Adrenal gland (tissue), 12 donors: ENCODE data around the gene CEMIP2. TPM values are rescaled to one million over a fixed set of nuclear protein-coding genes. Genes with fewer than 3 reads are reported as not detected.

Experiments
- DNase-seq, 7 donors: peaks; one replicate each; pipeline ENCODE4 v3.0.0-alpha.2; 2019 to 2020
- H3K27ac ChIP-seq, 5 donors: fragments of 200-600 bp; sonication (generic) in 4 of 5; 1 replicate in 3 of 5; 2 replicates in 2 of 5; pipeline versions ENCODE4 v1.5.1 to v1.8.0; 2016 to 2020; ENCODE audit warnings: mild to moderate bottlenecking in 1 of 5
- H3K27me3 ChIP-seq: fragments of 200-600 bp; 2 replicates; pipeline ENCODE4 v1.8.0; 2021
- H3K36me3 ChIP-seq, 2 donors: fragments of 200-600 bp; replicated peaks in 1 of 2; 1 replicate in 1 of 2; 2 replicates in 1 of 2; pipeline versions ENCODE4 v1.5.1 to v1.8.0; 2018 to 2022
- H3K4me1 ChIP-seq, 2 donors: fragments of 200-600 bp; replicated peaks in 1 of 2; 1 replicate in 1 of 2; 2 replicates in 1 of 2; pipeline versions ENCODE4 v1.5.1 to v1.8.0; 2018 to 2021
- H3K4me3 ChIP-seq, 4 donors: fragments of 200-600 bp; sonication (generic) in 3 of 4; one replicate each; pipeline ENCODE4 v1.5.1; 2016 to 2018
- H3K9me3 ChIP-seq, 3 donors: fragments of 200-600 bp; sonication (generic) in 1 of 3; replicated peaks in 1 of 3; 1 replicate in 2 of 3; 2 replicates in 1 of 3; pipeline versions ENCODE4 v1.5.1 to v1.8.0; 2016 to 2021
- POLR2A ChIP-seq, 2 donors: fragments of 450-650 bp; IDR thresholded peaks; one replicate each; pipeline ENCODE4 v1.6.1; 2017; ENCODE audit warnings: antibody characterized with exemption in 2 of 2, mild to moderate bottlenecking in 2 of 2, moderate library complexity in 1 of 2
- WGBS, 4 donors: extraction: QIAGEN DNeasy Blood & Tissue Kit in 2 of 4; methylation state at CpG; one replicate each; pipeline versions ENCODE4 v1.1.5 to v1.1.7; 2013 to 2017; 5-methylcytosine and 5-hydroxymethylcytosine counted together
- intact Hi-C, 2 donors: fragments of 100-400 bp; cut with DNase I; formaldehyde crosslinking; loops; one replicate each; pipeline versions ENCODE4 v1.14.1 to v1.15.0; 2022 to 2023
- polyA plus RNA-seq, 3 donors: library from polyadenylated mRNA; stranded (reverse); fragments of 200-250 nt in 2 of 3; fragments of 350-450 nt in 1 of 3; fragmentation: Illumina TruSeq in 1 of 3; extraction: RNeasy Lipid Tissue Mini Kit (QIAGEN cat#74804) in 1 of 3; gene quantifications; one replicate each; pipeline ENCODE4 v1.2.3, GENCODE V29; 2013 to 2014
- total RNA-seq, 9 donors: library from RNA; depleted of rRNA in 4 of 9; stranded (reverse); fragments of >200 nt in 4 of 9; fragments of 120-200 nt in 1 of 9; fragmentation: NEBNext Ultra II Directional in 1 of 9; extraction: Animal tissue kit (Norgen Biotek cat#: 25700) in 1 of 9; gene quantifications; one replicate each; pipeline versions ENCODE4 v1.1.0 to v1.2.4, GENCODE V29; 2013 to 2023
- TF ChIP-seq, protein P1 (sequence below), 6 experiments: fragments of 450-650 bp in 4 of 6; fragments of 200-600 bp in 2 of 6; sonication (generic) in 1 of 6; IDR thresholded peaks; 1 replicate in 5 of 6; 2 replicates in 1 of 6; pipeline versions ENCODE4 v1.5.1 to v1.8.0; 2016 to 2021; ENCODE audit warnings: antibody characterized with exemption in 6 of 6, mild to moderate bottlenecking in 2 of 6, moderate library complexity in 1 of 6
- donor health status: healthy with polysubstance abuse.
- donor health status: Bipolar disorder and iron deficiency.
- donor health status: DM: yes; HTN: yes; CAD: no.
- donor health status: DM: no; HTN: no; CAD: no.
- donor health status: DM: no; HTN: no; CAD: no.
- donor health status: DM: yes; HTN: yes; CAD: no.

Gene CEMIP2
- total and polyA plus RNA-seq, 12 donors, result 6.8 to 84.6 (median 24.0) TPM

DNA sequence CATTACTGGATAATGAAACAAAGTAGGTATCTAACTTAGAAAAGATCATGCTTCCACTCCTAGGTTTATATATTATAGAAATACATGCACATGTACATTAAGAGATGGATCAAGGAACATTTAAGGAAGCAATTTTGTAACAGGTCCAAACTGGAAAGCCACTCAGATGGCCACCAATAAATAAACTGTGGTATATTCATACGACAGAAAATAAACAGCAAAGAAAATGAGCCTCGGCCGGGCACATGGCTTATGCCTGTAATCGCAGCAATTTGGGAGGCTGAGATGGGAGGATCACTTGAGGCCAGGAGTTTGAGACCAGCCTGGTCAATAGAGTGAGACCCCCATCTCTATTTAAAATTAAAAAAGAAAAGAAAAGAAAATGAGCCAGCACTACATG lies 25.6 kb downstream of the CEMIP2 start:
- Histone ChIP-seq H3K4me3 (no peak overlapping the region), H3K27ac (no peak overlapping the region), H3K4me1 (no peaks in the 10 kb centered on the region), H3K36me3 (no peaks in the 10 kb centered on the region), H3K9me3 (no peaks in the 10 kb centered on the region), H3K27me3 (no peaks in the 10 kb centered on the region)
- intact Hi-C loops, result no loop called here
- 90 to 96% (median 94%) methylated on average over 4 of the region's 4 CpGs for WGBS, 4 donors
- DNase-seq, result no peak
- TF ChIP-seq, protein P1, sequence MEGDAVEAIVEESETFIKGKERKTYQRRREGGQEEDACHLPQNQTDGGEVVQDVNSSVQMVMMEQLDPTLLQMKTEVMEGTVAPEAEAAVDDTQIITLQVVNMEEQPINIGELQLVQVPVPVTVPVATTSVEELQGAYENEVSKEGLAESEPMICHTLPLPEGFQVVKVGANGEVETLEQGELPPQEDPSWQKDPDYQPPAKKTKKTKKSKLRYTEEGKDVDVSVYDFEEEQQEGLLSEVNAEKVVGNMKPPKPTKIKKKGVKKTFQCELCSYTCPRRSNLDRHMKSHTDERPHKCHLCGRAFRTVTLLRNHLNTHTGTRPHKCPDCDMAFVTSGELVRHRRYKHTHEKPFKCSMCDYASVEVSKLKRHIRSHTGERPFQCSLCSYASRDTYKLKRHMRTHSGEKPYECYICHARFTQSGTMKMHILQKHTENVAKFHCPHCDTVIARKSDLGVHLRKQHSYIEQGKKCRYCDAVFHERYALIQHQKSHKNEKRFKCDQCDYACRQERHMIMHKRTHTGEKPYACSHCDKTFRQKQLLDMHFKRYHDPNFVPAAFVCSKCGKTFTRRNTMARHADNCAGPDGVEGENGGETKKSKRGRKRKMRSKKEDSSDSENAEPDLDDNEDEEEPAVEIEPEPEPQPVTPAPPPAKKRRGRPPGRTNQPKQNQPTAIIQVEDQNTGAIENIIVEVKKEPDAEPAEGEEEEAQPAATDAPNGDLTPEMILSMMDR (IDR thresholded peaks at IDR 0.05), result no peak
- no peak for TF ChIP-seq POLR2A (IDR thresholded peaks at IDR 0.05)

DNA sequence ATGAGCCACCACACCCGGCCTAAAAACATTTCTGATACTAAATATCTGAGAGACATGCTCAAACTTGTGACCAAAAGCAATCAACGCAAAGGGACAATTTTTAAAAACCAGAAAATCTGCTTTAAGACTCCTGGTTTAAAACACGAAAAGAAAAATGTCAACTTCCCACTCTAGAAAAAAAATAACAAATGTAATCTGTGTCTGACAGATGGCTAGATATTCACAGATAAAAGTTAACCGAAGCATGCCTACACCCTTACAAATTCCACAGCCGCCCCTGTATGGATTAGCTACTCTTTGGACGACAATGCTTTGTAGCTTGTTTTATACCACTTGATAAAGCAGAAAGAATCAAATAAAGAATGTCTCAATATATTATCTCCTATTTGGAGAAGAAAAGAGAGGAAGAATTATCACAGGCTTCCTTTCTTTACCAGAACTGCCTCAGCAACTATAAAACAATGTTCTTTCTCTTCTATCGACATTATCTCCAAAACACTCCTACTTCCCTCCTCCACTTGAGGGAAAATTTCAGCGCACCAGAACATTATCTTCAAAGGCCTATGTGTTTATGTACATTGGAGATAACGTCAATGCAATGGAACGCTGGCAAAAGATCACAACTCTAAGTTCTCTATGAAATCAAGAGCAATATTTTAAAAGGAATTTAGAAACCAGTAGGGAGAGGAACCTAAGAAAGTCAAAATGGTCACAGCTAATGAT lies 26.2 kb downstream of the CEMIP2 start:
- 77 to 81% (median 79%) methylated on average over 10 of the region's 10 CpGs for WGBS, 4 donors
- intact Hi-C loops, result no loop called here
- TF ChIP-seq POLR2A (IDR thresholded peaks at IDR 0.05), result no peak
- TF ChIP-seq, protein P1 (IDR thresholded peaks at IDR 0.05), result no peak
- H3K36me3 ChIP-seq, result no peaks in the 10 kb centered on the region
- no peaks in the 10 kb centered on the region for H3K9me3 ChIP-seq
- H3K4me3 ChIP-seq, result no peak overlapping the region
- H3K27me3 ChIP-seq, result no peaks in the 10 kb centered on the region
- H3K27ac ChIP-seq, result no peak overlapping the region
- no peaks in the 10 kb centered on the region for H3K4me1 ChIP-seq
- no peak for DNase-seq

DNA sequence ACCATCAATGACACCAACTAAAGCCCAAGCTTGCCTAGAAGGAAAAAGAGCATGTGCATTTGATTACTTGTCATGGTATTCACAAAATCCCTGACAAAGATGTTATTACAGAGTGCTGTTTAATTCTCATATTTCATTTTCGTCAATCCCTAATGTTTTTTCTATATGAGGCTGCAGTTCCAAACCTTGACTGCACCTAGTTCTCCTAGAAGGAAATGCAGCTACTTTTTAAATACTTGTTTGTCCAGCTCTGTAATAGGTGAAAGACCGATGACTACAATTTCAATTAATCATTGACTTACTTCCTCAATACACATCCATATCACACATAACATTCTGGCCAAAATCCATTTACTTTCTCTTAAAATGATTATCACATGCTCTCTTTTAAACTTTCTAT lies 28.1 kb downstream of the CEMIP2 start:
- Histone ChIP-seq H3K9me3 (no peaks in the 10 kb centered on the region), H3K36me3 (no peaks in the 10 kb centered on the region), H3K27ac (no peak overlapping the region), H3K27me3 (no peaks in the 10 kb centered on the region), H3K4me3 (no peak overlapping the region), H3K4me1 (no peaks in the 10 kb centered on the region)
- intact Hi-C loops, result no loop called here
- 85 to 96% (median 94%) methylated on average over 2 of the region's 2 CpGs for WGBS, 4 donors
- no peak for DNase-seq
- TF ChIP-seq, protein P1 (IDR thresholded peaks at IDR 0.05), result no peak
- no peak for TF ChIP-seq POLR2A (IDR thresholded peaks at IDR 0.05)

DNA sequence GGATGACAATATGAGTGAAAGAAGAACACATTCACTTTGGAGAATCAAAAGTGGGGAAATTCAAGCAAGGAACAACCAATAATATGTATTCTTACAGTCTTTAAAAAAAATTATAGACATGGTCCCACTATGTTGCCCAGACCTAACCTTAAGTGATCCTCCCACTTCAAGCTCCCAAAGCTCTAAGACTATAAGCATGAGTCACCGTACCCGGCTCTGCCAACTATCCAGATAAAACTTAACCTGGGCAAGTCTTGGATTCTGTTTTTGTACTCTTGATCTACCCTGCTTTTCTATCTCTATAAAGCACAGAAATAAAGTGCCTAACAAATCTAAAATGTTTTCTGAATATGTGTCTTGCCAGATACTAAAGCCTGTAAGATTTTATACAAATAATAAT lies 30.9 kb downstream of the CEMIP2 start:
- TF ChIP-seq, protein P1 (IDR thresholded peaks at IDR 0.05), result no peak
- TF ChIP-seq POLR2A (IDR thresholded peaks at IDR 0.05), result no peak
- WGBS, 4 donors, result 33 to 58% (median 52%) methylated on average over 2 of the region's 2 CpGs
- no peaks in the 10 kb centered on the region for H3K4me1 ChIP-seq

More for the DNA sequence above, 30.9 kb downstream of the CEMIP2 start:
- H3K27ac ChIP-seq, result no peak overlapping the region
- no peaks in the 10 kb centered on the region for H3K27me3 ChIP-seq
- H3K4me3 ChIP-seq, result no peak overlapping the region
- H3K9me3 ChIP-seq, result no peaks in the 10 kb centered on the region
- DNase-seq, result peak in 2 of 7 donors; percentile 16 to 24
- H3K36me3 ChIP-seq, result peaks cover 0 to 10% of the 10 kb centered on the region in 2 donors
- intact Hi-C loops, result no loop called here
